GM19351 (cell line): Measurements from ENCODE around the gene CCDC122.

Source experiments
- ATAC-seq: cut with Tn5 transposase; IDR thresholded peaks from one replicate; pipeline ENCODE4 v1.9.1; 2021; ENCODE audit warnings: mild to moderate bottlenecking, moderate library complexity; ENCODE audit not compliant: unreplicated experiment

Gene CCDC122

GRCh38 chr13:43878892-43879754 lies at the start of gene CCDC122:
TSS of gene CCDC122 (minus strand) at chr13:43879740. CDS start at chr13:43869376, 10,364 bp downstream.
- ATAC-seq = peak; percentile 70

- peak; percentile 98 for ATAC-seq
Observed at GRCh38 chr13:43924549-43925245, 45.2 kb upstream of the CCDC122 start.

GRCh38 chr13:43920965-43921674 lies 41.6 kb upstream of the CCDC122 start:
- no peak for ATAC-seq

- no peak for ATAC-seq
Observed at GRCh38 chr13:43918636-43919035, 39.1 kb upstream of the CCDC122 start.

GRCh38 chr13:43916828-43917227 lies 37.3 kb upstream of the CCDC122 start:
- no peak for ATAC-seq

- ATAC-seq = no peak
Observed at GRCh38 chr13:43915451-43915850, 35.9 kb upstream of the CCDC122 start.

GRCh38 chr13:43911871-43912270 lies 32.3 kb upstream of the CCDC122 start:
- ATAC-seq = no peak

GRCh38 chr13:43911278-43911677 lies 31.7 kb upstream of the CCDC122 start:
- no peak for ATAC-seq

- no peak for ATAC-seq
Observed at GRCh38 chr13:43910856-43911255, 31.3 kb upstream of the CCDC122 start.

GRCh38 chr13:43908156-43909126 lies 28.9 kb upstream of the CCDC122 start:
- no peak for ATAC-seq

- no peak for ATAC-seq
Observed at GRCh38 chr13:43905435-43906031, 26.0 kb upstream of the CCDC122 start.

GRCh38 chr13:43895940-43896339 lies 16.4 kb upstream of the CCDC122 start:
- ATAC-seq = no peak

GRCh38 chr13:43894438-43894837 lies 14.9 kb upstream of the CCDC122 start:
- ATAC-seq = no peak

GRCh38 chr13:43884222-43884621 lies 4.7 kb upstream of the CCDC122 start:
- ATAC-seq = no peak

- ATAC-seq = no peak
Observed at GRCh38 chr13:43883631-43884030, 4.1 kb upstream of the CCDC122 start.

- no peak for ATAC-seq
Observed at GRCh38 chr13:43881580-43881979, 2.0 kb upstream of the CCDC122 start.

- no peak for ATAC-seq
Observed at GRCh38 chr13:43880926-43881325, 1.4 kb upstream of the CCDC122 start.

- ATAC-seq = no peak
Observed at GRCh38 chr13:43880214-43880855, 795 bp upstream of the CCDC122 start.

GRCh38 chr13:43879755-43880181 lies 228 bp upstream of the CCDC122 start, which contains the start of gene LACC1:
TSS of gene LACC1 (plus strand) at chr13:43879904. CDS start at chr13:43880986, 1,082 bp downstream.
- ATAC-seq = peak; percentile 47
